Measurements from ENCODE around the gene LRIT1.

LRIT1 gene

GRCh38 chr10:84214046-84214572 is 27.2 kb downstream of the LRIT1 start:
- Histone ChIP-seq H3K36me3 (ENCODE audit: insufficient read depth, low read length) (no peaks in the 10 kb centered on the region), H3K9ac (ENCODE audit: insufficient read length) (no peak overlapping the region), H3K4me3 (no peak overlapping the region), H3K9me3 (ENCODE audit: low read depth, low read length) (no peaks in the 10 kb centered on the region), H3K27ac (no peak overlapping the region)
- TF ChIP-seq POLR2AphosphoS5 (IDR thresholded peaks at IDR 0.05; ENCODE audit: borderline replicate concordance, low read depth, low read length) = no peak
- no peak for TF ChIP-seq FOXP2 (optimal IDR thresholded peaks at IDR 0.05; ENCODE audit: control extremely low read depth, extremely low read length, insufficient read depth)
- TF ChIP-seq EZH2 (IDR thresholded peaks at IDR 0.05) = no peak
- DNase-seq (ENCODE audit: low read depth, low spot score) = no peak

- H3K36me3 ChIP-seq (ENCODE audit: insufficient read depth, low read length) = no peaks in the 10 kb centered on the region
- H3K4me3 ChIP-seq = no peak overlapping the region
- H3K9ac ChIP-seq (ENCODE audit: insufficient read length) = no peak overlapping the region
- no peaks in the 10 kb centered on the region for H3K9me3 ChIP-seq (ENCODE audit: low read depth, low read length)
- no peak overlapping the region for H3K27ac ChIP-seq
- TF ChIP-seq EZH2 (IDR thresholded peaks at IDR 0.05) = no peak
- no peak for TF ChIP-seq FOXP2 (optimal IDR thresholded peaks at IDR 0.05; ENCODE audit: control extremely low read depth, extremely low read length, insufficient read depth)
- TF ChIP-seq POLR2AphosphoS5 (IDR thresholded peaks at IDR 0.05; ENCODE audit: borderline replicate concordance, low read depth, low read length) = no peak
- DNase-seq (ENCODE audit: low read depth, low spot score) = no peak
Observed at GRCh38 chr10:84213076-84213475, 28.3 kb downstream of the LRIT1 start.

- H3K36me3 ChIP-seq (ENCODE audit: insufficient read depth, low read length) = no peaks in the 10 kb centered on the region
- no peak overlapping the region for H3K4me3 ChIP-seq
- TF ChIP-seq FOXP2 (optimal IDR thresholded peaks at IDR 0.05; ENCODE audit: control extremely low read depth, extremely low read length, insufficient read depth) = no peak
- no peak for TF ChIP-seq EZH2 (IDR thresholded peaks at IDR 0.05)
- TF ChIP-seq POLR2AphosphoS5 (IDR thresholded peaks at IDR 0.05; ENCODE audit: borderline replicate concordance, low read depth, low read length) = no peak
- H3K27ac ChIP-seq = no peak overlapping the region
- H3K9ac ChIP-seq (ENCODE audit: insufficient read length) = no peak overlapping the region
- DNase-seq (ENCODE audit: low read depth, low spot score) = no peak
- no peaks in the 10 kb centered on the region for H3K9me3 ChIP-seq (ENCODE audit: low read depth, low read length)
Observed at GRCh38 chr10:84212014-84212413, 29.3 kb downstream of the LRIT1 start.

GRCh38 chr10:84211566-84211965 is 29.8 kb downstream of the LRIT1 start:
- Histone ChIP-seq H3K9ac (ENCODE audit: insufficient read length) (no peak overlapping the region), H3K4me3 (no peak overlapping the region), H3K9me3 (ENCODE audit: low read depth, low read length) (no peaks in the 10 kb centered on the region), H3K36me3 (ENCODE audit: insufficient read depth, low read length) (no peaks in the 10 kb centered on the region), H3K27ac (no peak overlapping the region)
- TF ChIP-seq EZH2 (IDR thresholded peaks at IDR 0.05) = no peak
- TF ChIP-seq POLR2AphosphoS5 (IDR thresholded peaks at IDR 0.05; ENCODE audit: borderline replicate concordance, low read depth, low read length) = no peak
- no peak for TF ChIP-seq FOXP2 (optimal IDR thresholded peaks at IDR 0.05; ENCODE audit: control extremely low read depth, extremely low read length, insufficient read depth)
- DNase-seq (ENCODE audit: low read depth, low spot score) = no peak

- H3K9ac ChIP-seq (ENCODE audit: insufficient read length) = no peak overlapping the region
- H3K27ac ChIP-seq = no peak overlapping the region
- DNase-seq (ENCODE audit: low read depth, low spot score) = no peak
- TF ChIP-seq FOXP2 (optimal IDR thresholded peaks at IDR 0.05; ENCODE audit: control extremely low read depth, extremely low read length, insufficient read depth) (no peak), POLR2AphosphoS5 (IDR thresholded peaks at IDR 0.05; ENCODE audit: borderline replicate concordance, low read depth, low read length) (no peak), EZH2 (IDR thresholded peaks at IDR 0.05) (no peak)
- no peaks in the 10 kb centered on the region for H3K9me3 ChIP-seq (ENCODE audit: low read depth, low read length)
- H3K36me3 ChIP-seq (ENCODE audit: insufficient read depth, low read length) = no peaks in the 10 kb centered on the region
- no peak overlapping the region for H3K4me3 ChIP-seq
Observed at GRCh38 chr10:84208023-84208422, 33.3 kb downstream of the LRIT1 start.

- H3K9ac ChIP-seq (ENCODE audit: insufficient read length) = no peak overlapping the region
- no peaks in the 10 kb centered on the region for H3K9me3 ChIP-seq (ENCODE audit: low read depth, low read length)
- H3K27ac ChIP-seq = no peak overlapping the region
- H3K36me3 ChIP-seq (ENCODE audit: insufficient read depth, low read length) = no peaks in the 10 kb centered on the region
- TF ChIP-seq FOXP2 (optimal IDR thresholded peaks at IDR 0.05; ENCODE audit: control extremely low read depth, extremely low read length, insufficient read depth) = no peak
- TF ChIP-seq POLR2AphosphoS5 (IDR thresholded peaks at IDR 0.05; ENCODE audit: borderline replicate concordance, low read depth, low read length) = no peak
- no peak for TF ChIP-seq EZH2 (IDR thresholded peaks at IDR 0.05)
- no peak for DNase-seq (ENCODE audit: low read depth, low spot score)
- no peak overlapping the region for H3K4me3 ChIP-seq
Observed at GRCh38 chr10:84205853-84206525, 35.4 kb downstream of the LRIT1 start.

GRCh38 chr10:84205049-84205852 is 36.1 kb downstream of the LRIT1 start:
- no peak for DNase-seq (ENCODE audit: low read depth, low spot score)
- TF ChIP-seq EZH2 (IDR thresholded peaks at IDR 0.05) (no peak), POLR2AphosphoS5 (IDR thresholded peaks at IDR 0.05; ENCODE audit: borderline replicate concordance, low read depth, low read length) (no peak), FOXP2 (optimal IDR thresholded peaks at IDR 0.05; ENCODE audit: control extremely low read depth, extremely low read length, insufficient read depth) (no peak)

GRCh38 chr10:84204610-84205009 is 36.7 kb downstream of the LRIT1 start:
- H3K9ac ChIP-seq (ENCODE audit: insufficient read length) = no peak overlapping the region
- no peaks in the 10 kb centered on the region for H3K9me3 ChIP-seq (ENCODE audit: low read depth, low read length)
- H3K27ac ChIP-seq = no peak overlapping the region
- no peaks in the 10 kb centered on the region for H3K36me3 ChIP-seq (ENCODE audit: insufficient read depth, low read length)
- TF ChIP-seq EZH2 (IDR thresholded peaks at IDR 0.05) (no peak), POLR2AphosphoS5 (IDR thresholded peaks at IDR 0.05; ENCODE audit: borderline replicate concordance, low read depth, low read length) (no peak), FOXP2 (optimal IDR thresholded peaks at IDR 0.05; ENCODE audit: control extremely low read depth, extremely low read length, insufficient read depth) (no peak)
- H3K4me3 ChIP-seq = no peak overlapping the region
- DNase-seq (ENCODE audit: low read depth, low spot score) = no peak

More at GRCh38 chr10:84205049-84205852, 36.1 kb downstream of the LRIT1 start:
- no peak overlapping the region for H3K27ac ChIP-seq
- H3K36me3 ChIP-seq (ENCODE audit: insufficient read depth, low read length) = no peaks in the 10 kb centered on the region
- H3K4me3 ChIP-seq = no peak overlapping the region
- no peaks in the 10 kb centered on the region for H3K9me3 ChIP-seq (ENCODE audit: low read depth, low read length)
- H3K9ac ChIP-seq (ENCODE audit: insufficient read length) = no peak overlapping the region

All from SK-N-MC (cell line).